Gastrocnemius medialis (tissue), 4 donors: Measurements from ENCODE around the gene LDAF1.
"Not testable (repeated sequence)": the region's sequence is repeated elsewhere in the genome, so short reads cannot be mapped to it uniquely, and the experiment has no call there.

Source experiments
- CTCF ChIP-seq, 5 experiments: fragments of 450-650 bp in 3 of 5; fragments of 200-600 bp in 2 of 5; sonication (generic) in 2 of 5; IDR thresholded peaks in 4 of 5; conservative IDR thresholded peaks in 1 of 5; 1 replicate in 4 of 5; 2 replicates in 1 of 5; pipeline ENCODE4 v1.5.1; 2016 to 2019; ENCODE audit warnings: antibody characterized with exemption in 5 of 5, mild to moderate bottlenecking in 3 of 5, moderate library complexity in 3 of 5
- POLR2A ChIP-seq, 2 donors: fragments of 450-650 bp; IDR thresholded peaks; one replicate each; pipeline ENCODE4 v1.6.1; 2017; ENCODE audit warnings: antibody characterized with exemption in 2 of 2, mild to moderate bottlenecking in 2 of 2, moderate library complexity in 2 of 2

DNA sequence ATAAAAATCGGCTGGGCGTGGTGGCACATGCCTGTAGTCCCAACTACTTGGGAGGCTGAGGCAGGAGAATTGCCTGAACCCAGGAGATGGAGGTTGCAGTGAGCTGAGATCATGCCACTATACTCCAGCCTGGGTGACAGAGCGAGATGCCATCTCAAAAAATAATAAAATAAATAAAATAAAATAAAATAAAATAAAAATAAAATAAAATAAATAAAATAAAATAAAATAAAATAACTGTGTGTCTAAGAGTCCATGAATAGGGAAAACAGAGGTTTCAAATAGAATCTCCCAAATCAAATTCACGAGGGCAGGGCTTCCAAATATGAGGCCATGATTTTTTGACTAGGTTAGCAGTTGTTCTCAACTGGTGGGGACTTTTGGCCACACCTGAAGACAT is 42.9 kb upstream of the LDAF1 start:
- TF ChIP-seq CTCF (IDR thresholded peaks at IDR 0.05 in 4 of 5, conservative IDR thresholded peaks at IDR 0.05 in 1 of 5); POLR2A (IDR thresholded peaks at IDR 0.05): not testable (repeated sequence)
